HG02759 (cell line): Measurements from ENCODE around the gene SELENON.

Source experiments
- ATAC-seq: cut with Tn5 transposase; IDR thresholded peaks from one replicate; pipeline ENCODE4 v1.9.1; 2021; ENCODE audit warnings: mild to moderate bottlenecking, moderate library complexity; ENCODE audit not compliant: unreplicated experiment

SELENON gene, protein sequence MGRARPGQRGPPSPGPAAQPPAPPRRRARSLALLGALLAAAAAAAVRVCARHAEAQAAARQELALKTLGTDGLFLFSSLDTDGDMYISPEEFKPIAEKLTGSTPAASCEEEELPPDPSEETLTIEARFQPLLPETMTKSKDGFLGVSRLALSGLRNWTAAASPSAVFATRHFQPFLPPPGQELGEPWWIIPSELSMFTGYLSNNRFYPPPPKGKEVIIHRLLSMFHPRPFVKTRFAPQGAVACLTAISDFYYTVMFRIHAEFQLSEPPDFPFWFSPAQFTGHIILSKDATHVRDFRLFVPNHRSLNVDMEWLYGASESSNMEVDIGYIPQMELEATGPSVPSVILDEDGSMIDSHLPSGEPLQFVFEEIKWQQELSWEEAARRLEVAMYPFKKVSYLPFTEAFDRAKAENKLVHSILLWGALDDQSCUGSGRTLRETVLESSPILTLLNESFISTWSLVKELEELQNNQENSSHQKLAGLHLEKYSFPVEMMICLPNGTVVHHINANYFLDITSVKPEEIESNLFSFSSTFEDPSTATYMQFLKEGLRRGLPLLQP

DNA sequence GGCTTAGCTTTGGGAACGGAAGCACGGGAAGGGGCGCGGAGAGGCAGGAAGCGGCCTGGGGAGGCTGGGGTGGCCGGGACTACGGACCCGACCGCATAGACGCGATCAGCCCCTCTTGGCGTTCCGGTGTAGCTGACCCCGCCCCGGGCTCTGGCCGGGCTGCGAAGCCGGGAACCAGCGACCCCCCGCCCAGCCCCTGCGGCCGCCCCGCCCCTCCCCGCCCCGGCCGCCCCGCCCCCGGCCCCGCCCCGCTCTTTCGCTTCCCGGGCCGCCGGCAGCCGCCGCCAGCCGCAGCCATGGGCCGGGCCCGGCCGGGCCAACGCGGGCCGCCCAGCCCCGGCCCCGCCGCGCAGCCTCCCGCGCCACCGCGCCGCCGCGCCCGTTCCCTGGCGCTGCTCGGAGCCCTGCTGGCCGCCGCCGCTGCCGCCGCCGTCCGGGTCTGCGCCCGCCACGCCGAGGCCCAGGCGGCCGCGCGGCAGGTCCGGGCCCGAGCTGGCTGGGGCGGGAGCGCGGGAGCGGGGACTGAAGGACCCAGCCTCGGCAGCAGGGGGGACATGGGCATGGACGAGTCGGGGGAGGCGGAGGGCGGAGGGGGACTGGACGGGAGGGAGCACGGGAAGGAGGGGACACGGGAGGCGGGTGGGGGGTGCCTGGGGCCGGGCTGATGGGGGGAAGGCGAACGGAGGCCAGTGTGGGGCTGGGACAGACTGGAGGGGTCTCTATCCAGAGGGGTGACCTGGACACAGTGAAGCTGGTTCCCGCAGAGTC, at the start of gene SELENON:
TSS of gene SELENON (plus strand) at position 259 of the 768 bp plus-strand sequence. CDS start at position 297, 38 bp downstream.
- ATAC-seq: no peak

DNA sequence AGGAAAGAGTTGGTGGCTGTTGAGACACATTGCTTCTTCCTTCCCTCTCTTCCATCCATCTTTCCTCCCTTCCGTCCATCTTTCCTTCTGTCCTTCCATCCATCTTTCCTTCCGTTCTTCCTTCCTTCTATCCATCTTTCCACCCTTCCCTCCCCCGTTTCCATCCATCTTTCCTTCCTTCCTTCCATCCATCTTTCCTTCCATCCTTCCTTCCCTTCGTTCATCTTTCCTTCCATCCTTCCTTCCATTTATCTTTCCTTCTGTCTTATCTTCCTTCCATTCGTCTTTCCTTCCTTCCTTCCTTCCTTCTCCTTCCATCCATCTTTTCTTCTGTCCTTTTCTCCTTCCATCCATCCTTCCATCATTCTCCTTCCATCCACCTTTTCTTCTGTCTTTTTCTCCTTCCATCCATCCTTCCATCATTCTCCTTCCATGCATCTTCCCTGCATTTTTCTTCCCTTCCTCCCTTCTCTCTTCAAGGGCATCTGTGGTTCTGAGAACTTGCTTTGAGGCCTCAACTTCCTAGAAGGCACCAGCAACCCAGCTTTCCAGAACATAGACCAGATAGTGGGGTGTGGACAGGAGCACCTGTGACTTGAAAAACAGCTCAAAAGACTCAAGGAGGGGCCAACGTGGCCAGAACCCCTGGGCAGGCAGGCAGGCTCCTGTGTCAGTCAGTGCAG, 48.9 kb upstream of the SELENON start:
- ATAC-seq: no peak

DNA sequence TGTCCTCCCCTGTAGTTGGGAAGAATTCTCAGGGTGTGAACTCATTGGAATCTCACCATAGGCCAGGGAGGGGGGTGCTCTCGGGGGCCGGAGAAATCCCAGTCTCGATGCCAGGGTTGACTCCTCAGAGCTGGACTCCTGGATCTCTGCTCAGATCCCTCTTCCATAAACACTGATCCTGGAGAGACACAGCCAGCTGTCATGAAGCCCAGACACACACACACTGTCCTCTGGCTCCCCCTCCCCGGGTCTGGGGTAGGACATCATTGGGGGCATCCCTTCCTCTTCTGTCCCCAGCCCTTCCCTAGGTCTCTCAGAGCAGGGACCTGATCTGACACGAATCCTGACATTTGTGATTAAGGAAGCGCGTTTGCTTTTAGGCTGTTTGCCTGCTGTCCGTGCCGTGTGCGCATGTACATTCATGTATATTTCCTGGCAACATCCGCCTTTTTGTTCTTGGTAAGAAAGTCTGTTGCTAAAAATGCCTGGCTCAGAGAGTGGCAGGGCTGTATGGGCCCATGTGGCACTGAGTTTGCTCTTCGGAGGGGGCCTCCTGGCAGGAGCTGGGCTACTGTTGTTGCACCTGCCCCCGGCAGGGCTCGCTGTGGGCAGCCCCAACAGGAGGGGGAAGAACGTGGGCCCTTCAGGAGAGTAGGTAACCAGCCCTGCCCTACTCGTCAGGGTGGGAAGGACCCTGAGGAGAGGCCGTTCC, 45.4 kb upstream of the SELENON start:
- ATAC-seq: no peak

DNA sequence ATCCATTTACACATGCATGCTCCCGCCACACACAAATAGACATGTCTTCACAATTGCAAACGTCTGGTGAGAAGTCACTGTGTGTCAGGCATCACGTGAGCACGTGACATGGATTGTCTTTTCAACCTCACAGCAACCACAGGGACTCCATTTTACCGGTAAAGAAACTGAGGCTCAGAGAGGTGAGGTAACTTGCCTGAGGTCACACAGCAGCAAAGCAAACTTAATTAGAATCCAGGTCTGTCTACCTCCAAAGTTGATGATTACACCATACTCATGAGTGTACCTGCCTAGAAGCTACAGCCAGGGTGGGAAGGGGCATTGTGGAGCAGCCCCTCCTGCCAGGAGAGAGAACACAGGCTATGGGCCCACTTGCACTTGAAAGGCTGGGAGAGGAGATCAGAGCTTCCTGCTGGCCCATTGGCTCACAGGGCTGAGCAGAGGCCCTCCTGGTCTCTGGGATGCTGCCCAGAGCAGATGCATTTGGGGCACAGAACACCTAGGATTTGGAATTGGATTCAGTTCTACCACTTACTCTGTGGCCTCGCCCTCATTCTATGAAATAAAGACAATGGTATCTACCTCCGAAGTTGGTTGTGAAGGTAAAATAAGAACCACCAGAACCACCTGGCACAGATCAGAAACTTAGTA, 44.4 kb upstream of the SELENON start:
- no peak for ATAC-seq

DNA sequence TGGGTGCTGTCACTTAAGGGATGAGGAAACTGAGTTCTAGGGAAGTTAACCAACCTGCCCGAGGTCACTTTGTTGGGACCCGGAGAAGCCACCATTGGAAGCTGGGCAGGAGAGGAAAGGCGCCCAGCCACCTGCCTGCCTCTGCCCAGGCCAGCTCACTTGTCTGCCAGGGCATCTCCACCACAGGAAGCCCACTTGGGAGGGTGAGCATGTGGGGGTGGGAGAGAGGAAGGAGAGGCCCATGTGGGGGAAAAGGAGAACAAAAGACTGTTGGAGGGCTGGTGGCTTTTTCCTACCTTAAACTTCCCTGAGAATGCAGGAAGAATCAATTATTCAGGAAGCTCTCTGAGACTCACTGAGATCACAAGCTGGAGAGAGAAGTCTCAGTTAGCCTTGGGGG, 43.8 kb upstream of the SELENON start:
- no peak for ATAC-seq

DNA sequence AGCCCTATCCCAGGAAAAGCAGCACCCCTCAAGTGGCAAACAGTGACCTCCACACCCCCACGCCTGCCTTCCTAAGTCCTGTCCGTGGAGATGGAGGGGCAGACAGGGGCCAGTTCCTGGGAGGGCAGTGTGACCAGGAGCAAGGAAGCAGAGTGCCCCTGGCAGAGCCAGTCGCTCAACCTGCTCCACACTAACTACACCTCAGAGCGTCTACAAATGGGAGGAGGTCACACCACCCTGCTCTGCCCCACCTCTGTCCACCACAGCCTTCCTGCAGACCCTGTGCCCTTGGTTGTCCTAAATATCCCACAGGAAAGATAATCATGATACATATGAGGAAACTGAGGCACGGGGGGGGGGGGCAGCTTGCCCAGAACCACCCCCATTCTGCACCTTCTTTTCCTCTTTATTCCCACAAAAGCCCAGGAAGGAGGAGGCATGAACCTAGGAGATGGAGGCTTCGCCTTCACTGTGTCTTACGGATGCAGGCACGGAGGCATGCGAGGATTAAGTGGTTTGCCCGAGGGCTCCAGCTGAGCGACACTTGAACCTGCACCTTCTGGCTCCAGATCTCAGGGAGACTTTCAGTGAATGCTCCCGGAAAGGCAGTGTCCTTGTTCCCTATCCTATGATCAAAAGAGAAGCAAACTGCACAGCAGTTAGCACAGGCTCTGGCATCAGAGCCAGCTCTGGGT, 42.7 kb upstream of the SELENON start:
- no peak for ATAC-seq

DNA sequence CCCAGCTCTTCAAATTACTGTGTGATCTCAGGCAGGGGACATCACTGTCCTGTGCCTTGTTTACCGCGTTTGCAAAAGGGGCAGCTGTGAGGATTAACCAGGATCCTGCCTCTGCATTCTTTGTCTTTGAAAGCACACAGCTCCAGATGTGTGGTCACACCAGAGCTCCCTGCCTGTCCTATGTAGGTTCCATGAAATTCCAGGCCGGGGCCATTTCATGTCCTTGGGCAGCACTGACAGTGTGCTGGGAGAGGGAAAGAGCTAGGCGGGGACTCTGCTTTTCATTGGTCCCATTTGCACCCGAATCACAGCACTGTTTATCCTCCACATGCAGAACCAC, 42.2 kb upstream of the SELENON start:
- ATAC-seq: no peak

DNA sequence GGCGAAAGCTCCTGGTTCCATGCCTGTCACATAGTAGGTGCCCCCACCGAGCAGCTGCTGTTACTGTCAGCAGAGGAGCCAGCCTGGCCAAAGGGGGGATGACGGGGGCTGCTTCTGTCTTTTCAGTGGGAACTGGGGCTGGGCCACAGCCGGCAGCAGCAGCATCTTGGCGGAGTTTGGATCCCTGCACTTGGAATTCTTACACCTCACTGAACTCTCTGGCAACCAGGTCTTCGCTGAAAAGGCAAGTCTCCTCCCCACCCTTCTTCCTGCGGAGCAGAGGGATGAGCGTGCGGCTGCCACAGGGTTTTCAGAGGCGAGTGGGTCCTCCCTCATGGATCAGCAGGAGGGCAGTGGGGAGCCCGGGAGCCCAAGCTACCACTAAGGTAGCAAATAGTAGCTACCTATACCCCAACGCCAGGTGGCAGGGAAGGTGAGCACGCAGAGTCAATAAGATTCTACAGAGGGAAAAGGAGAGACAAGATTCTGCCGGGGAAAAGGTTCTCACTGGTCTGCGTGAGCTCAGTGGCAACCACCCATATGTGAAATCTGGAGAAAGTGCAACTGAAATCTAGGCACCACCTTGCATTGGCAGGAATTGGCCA, 41.4 kb upstream of the SELENON start:
- ATAC-seq: no peak

DNA sequence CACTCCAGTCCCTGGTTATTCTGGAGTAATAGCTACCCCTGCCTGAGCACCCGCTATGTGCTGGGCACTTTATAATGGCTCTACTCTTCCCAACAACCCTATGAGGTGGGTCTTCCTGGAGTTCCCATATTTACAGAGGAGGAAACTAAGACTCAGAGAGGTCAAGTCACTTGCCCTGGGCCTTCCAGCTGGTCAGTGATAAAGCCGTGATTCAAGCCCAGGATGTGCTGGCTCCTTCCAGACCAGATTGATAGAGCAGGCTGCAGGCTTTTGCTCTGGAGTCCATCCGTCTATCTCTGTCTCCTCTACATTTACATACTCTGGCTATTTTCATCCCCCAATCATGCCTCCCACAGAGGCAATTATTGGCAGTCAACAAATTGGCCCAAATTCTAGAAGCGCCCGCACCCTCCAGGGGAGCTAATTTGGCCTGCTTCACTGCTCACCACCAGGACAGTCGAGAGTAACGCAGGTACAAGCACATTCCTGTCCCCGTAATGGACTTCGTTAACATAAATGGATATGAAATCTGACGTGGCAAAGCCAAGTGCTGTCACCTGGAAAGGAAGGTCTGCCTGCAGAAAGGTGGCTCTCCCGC, 39.8 kb upstream of the SELENON start:
- ATAC-seq: no peak

DNA sequence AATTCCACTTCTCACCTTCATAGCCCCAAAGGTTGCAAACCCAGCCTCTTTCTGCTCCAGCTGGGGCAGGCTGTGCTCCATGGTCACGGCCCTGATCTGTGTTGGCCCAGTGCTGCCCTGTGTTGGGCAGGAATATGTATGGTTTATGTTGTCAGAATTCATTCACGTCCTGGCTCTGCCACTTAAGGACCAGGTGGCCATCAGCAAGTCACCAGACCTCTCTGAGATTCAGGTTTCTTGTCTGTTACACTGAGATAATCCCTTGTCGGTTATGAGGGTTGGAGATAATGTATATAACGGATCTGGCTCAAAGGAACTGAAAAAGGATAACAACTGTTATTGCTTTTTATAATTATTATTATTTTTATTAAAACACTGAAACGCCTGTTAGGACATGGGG, 39.1 kb upstream of the SELENON start:
- ATAC-seq: no peak

DNA sequence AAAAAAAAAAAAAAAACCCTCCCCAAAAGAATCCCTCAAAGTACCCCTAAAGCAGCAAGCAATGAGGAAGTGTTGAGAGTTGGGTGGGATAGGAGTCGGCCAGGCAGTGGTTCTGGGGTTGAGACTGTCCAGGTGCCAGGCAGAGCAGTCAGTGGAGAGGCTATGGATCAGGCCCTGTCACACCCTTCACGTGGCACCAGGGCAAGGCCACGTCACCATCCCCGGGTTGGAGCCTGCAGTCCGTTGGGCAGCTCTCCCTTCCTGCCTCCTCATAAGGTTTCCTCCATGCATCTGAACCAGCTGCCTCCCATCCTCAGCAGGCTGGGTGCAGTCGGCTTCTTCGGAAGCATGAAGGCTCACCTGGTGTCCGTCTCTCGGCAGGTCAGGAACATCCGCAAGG, 36.5 kb upstream of the SELENON start:
- no peak for ATAC-seq

DNA sequence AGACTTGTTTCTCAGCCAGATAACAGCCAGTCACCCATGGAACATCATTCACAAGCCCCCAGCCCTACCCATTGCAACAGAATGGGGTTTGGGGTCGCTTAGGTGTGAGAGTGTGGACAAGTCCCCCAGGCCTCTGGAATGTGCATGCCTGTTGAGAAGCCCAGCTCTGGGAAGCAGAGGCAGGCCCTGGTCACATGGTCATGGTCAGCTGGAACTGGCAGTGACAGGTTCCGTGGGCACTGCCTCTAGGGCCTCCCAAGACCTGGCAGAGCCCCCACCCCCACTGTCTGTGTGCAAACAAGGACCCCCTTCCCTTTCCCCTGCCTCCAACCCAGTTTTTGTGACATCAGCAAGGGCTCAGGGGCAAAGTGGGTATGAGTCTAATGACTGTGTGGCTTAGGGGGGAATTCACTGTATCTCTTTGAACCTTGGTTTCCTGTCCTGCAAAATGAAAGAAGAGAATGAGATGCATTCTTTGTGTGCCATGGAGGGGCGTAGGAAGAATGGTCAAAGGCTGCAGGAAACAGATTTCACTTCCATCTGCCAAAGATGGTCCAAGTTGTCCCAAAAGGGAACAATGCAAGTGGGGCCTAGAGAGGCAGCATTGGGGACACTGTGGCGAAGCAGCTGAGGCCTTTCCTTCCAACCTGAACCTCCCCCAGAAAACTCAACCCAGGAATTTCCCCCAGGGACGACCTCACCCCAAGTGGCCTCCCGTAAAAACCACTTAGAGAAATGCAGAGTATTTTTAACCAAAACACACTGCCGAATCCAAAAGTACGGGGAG, 34.7 kb upstream of the SELENON start:
- ATAC-seq: no peak

DNA sequence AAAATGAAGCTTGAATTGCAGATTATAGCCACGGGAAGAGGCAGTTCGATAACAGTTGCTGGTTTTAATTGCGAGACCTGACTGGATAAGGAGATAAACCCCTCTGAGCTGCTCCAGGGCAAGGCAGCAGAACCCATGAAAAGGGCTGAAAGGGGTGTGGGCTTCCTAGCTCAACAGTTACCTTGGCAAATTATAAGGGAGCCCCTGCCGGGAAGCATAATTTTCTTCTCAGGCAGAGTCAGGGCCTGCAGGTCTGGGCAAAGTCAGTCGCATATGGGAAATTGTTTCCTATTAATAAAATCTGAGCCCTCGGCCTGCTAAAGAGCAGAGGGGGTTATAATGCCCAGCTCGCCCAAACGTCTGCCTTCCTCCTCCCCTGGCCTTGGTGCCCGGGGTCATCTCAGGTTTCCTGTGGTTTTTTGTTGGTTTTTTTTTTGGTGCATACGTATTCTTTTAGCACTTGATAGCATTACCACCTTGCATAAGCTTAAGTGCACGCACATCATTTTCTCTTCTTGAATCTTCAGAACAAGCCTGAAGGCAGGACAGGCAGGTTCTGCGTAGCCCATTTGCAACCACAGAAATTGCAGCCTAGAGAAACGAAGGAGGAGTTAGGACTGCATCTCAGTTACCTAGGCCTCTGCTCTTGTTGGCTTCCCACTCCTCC, 33.9 kb upstream of the SELENON start:
- no peak for ATAC-seq

DNA sequence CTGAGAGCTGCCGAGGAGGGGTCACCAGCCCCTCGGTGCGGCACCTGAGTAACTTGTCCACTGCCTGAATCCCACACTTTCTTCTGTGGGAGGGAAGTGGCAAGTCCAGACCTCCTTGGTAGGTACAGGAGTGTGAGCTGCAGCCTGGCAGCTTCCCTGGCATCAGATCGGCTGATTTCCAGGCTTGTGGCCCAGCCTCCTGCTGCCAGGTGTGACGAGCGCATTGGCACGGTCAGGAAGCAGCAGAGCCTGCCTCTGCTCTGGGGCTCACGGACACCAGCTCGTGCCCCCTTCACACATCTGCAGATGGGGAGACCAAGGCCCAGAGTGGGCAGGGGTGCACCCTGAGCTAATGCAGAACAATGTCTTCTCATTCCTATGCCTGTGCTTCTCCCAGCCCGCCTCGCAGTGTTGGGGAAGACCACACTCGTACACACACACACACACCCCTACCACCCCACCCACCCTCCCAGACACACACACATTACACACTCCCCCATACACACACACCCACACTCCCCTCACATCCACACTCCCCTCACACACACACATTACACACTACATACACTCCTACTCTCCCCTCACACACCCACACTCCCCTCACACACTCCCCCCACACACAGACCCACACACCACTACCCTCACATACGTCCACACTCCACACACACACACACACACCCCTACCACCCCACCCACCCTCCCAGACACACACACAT, 33.1 kb upstream of the SELENON start:
- ATAC-seq: no peak

DNA sequence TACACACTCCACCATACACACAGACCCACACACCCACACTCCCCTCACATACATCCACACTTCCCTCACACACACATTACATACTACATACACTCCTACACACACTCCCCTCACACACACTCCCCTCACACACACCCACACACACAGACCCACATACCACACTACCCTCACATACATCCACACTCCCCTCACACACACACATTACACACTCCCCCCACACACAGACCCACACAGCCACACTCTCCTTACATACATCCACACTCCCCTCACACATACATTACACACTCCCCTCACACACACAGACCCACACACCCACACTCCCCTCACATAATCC, 32.6 kb upstream of the SELENON start:
- no peak for ATAC-seq

DNA sequence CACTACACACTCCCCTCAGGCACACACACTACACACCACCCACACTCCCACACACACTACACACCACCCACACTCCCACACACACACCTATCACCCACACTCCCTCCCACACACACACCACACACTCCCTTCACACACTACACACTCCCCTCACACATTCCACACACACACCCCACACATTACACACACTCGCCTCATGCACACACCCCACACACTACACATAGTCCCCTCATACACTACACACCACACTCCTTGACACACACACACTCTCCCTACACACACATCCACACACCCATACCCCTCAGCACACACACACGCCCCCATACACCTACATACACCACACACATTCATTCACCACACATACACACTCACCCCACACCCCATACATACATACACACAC, 31.0 kb upstream of the SELENON start:
- ATAC-seq: no peak
